GM19397 (cell line): Measurements from ENCODE around the gene UBTD2.
A peak's percentile ranks its signal among the peaks of the same experiment; 100 is the strongest.
"Not testable (repeated sequence)": the region's sequence is repeated elsewhere in the genome, so short reads cannot be mapped to it uniquely, and the experiment has no call there.

ENCODE experiments used
- ATAC-seq: cut with Tn5 transposase; IDR thresholded peaks from one replicate; pipeline ENCODE4 v1.9.1; 2021; ENCODE audit warnings: mild to moderate bottlenecking, moderate library complexity; ENCODE audit not compliant: unreplicated experiment

The UBTD2 gene

GRCh38 chr5:172199446-172199845 lies 84.1 kb downstream of the UBTD2 start:
- no peak for ATAC-seq

GRCh38 chr5:172197775-172198174 lies 85.8 kb downstream of the UBTD2 start:
- ATAC-seq, result not testable (repeated sequence)

GRCh38 chr5:172194985-172195774 lies 88.4 kb downstream of the UBTD2 start:
- no peak for ATAC-seq

GRCh38 chr5:172193872-172194271 lies 89.7 kb downstream of the UBTD2 start, which contains the start of gene EFCAB9:
Gene EFCAB9, plus strand, starts transcription at chr5:172194172. Its CDS starts 1 bp downstream, at chr5:172194173.
- no peak for ATAC-seq

- no peak for ATAC-seq
Measured at GRCh38 chr5:172189693-172190296, 93.8 kb downstream of the UBTD2 start.

- ATAC-seq, result no peak
Measured at GRCh38 chr5:172188893-172189692, 94.5 kb downstream of the UBTD2 start.

- ATAC-seq, result peak; percentile 73
Measured at GRCh38 chr5:172188033-172188892, 95.3 kb downstream of the UBTD2 start, which contains the start of gene STK10. Gene STK10, minus strand, starts transcription at chr5:172188224. Its CDS starts 182 bp downstream, at chr5:172188042.

- ATAC-seq, result peak; percentile 18
Measured at GRCh38 chr5:172187118-172188032, 96.2 kb downstream of the UBTD2 start.

- no peak for ATAC-seq
Measured at GRCh38 chr5:172186114-172186695, 97.4 kb downstream of the UBTD2 start.

- ATAC-seq, result no peak
Measured at GRCh38 chr5:172185096-172185461, 98.5 kb downstream of the UBTD2 start.

GRCh38 chr5:172183881-172184280 lies 99.7 kb downstream of the UBTD2 start:
- no peak for ATAC-seq

GRCh38 chr5:172182291-172182690 lies 101.3 kb downstream of the UBTD2 start:
- no peak for ATAC-seq

- ATAC-seq, result no peak
Measured at GRCh38 chr5:172180936-172181335, 102.6 kb downstream of the UBTD2 start.

- no peak for ATAC-seq
Measured at GRCh38 chr5:172178991-172179989, 104.3 kb downstream of the UBTD2 start.

GRCh38 chr5:172178301-172178987 lies 105.1 kb downstream of the UBTD2 start:
- ATAC-seq, result no peak

GRCh38 chr5:172177176-172177575 lies 106.4 kb downstream of the UBTD2 start:
- ATAC-seq, result no peak

- peak; percentile 54 for ATAC-seq
Measured at GRCh38 chr5:172175263-172175719, 108.3 kb downstream of the UBTD2 start.
